GM12891 (cell line): ENCODE measurements around the gene PHF24.

ENCODE experiments used
- POLR2A ChIP-seq: IDR thresholded peaks from 2 replicates; pipeline ENCODE4 v1.6.1; 2011; ENCODE audit warnings: low read depth, low read length, control low read depth
- TAF1 ChIP-seq: IDR thresholded peaks from 2 replicates; pipeline ENCODE4 v1.6.1; 2011; ENCODE audit warnings: low read depth, low read length, control low read depth

DNA sequence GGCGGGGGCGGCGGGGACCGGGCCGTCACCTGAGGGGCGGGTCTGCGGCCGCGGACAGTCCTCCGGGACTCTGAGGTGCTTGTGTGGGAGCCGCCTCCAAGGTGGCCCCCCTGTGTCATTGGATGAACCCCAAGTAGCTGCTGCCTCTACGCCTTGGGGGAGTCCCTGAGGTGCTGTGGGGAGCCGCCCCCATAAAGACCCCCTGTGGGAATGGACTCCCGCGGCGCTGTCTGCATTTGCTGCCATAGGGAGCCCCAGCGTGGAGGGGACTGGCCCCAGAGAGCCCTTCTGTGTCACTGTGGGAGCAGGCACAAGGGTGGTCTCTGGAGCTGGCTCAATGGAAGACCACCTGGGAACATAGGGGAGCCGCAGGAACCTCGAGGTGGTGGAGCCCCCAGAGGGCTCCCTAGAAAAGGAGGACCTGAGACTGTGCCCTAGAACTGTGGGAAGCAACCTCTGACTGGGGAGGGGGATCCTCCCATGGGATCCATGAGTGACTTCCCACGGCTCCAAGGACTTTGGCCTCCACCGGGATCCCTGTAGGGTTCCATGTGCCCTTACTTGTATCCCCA lies 412 bp downstream of the PHF24 start:
- TF ChIP-seq POLR2A (no peak), TAF1 (no peak)
